Measurements from ENCODE around the gene ELMO1. TPM values are rescaled to one million over a fixed set of nuclear protein-coding genes. Genes with fewer than 3 reads are reported as not detected.

The ELMO1 gene
- total RNA-seq, 1 experiment from 2014 or later = not detected

- ChIA-PET POLR2A (ENCODE audit: low non-redundant PET) (no interaction called here), CTCF (no interaction called here)
- Histone ChIP-seq H3K27me3 (replicated peaks; ENCODE audit: insufficient read depth, low read depth, low read length, poor library complexity) (no peaks in the 10 kb centered on the region), H3K9me3 (ENCODE audit: low read depth, low read length, poor library complexity, severe bottlenecking) (no peaks in the 10 kb centered on the region), H3K4me1 (ENCODE audit: insufficient read depth, low read length, poor library complexity, severe bottlenecking) (no peaks in the 10 kb centered on the region), H3K27ac (ENCODE audit: low read depth, low read length, poor library complexity, severe bottlenecking) (no peak overlapping the region), H3K36me3 (ENCODE audit: insufficient read depth, low read length, poor library complexity, severe bottlenecking) (no peaks in the 10 kb centered on the region), H3K4me3 (ENCODE audit: low read depth, low read length, poor library complexity, severe bottlenecking) (no peak overlapping the region)
- no TSS peak for BruUV-seq (replicated peaks)
- DNase-seq (ENCODE audit: low spot score) = no peak
- TF ChIP-seq EZH2 (IDR thresholded peaks at IDR 0.05; ENCODE audit: borderline replicate concordance, low read depth, low read length, poor library complexity, severe bottlenecking) = no peak
- TF ChIP-seq, protein P1, sequence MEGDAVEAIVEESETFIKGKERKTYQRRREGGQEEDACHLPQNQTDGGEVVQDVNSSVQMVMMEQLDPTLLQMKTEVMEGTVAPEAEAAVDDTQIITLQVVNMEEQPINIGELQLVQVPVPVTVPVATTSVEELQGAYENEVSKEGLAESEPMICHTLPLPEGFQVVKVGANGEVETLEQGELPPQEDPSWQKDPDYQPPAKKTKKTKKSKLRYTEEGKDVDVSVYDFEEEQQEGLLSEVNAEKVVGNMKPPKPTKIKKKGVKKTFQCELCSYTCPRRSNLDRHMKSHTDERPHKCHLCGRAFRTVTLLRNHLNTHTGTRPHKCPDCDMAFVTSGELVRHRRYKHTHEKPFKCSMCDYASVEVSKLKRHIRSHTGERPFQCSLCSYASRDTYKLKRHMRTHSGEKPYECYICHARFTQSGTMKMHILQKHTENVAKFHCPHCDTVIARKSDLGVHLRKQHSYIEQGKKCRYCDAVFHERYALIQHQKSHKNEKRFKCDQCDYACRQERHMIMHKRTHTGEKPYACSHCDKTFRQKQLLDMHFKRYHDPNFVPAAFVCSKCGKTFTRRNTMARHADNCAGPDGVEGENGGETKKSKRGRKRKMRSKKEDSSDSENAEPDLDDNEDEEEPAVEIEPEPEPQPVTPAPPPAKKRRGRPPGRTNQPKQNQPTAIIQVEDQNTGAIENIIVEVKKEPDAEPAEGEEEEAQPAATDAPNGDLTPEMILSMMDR (conservative IDR thresholded peaks at IDR 0.05; ENCODE audit: low read depth, low read length) = no peak
- intact Hi-C loops (cut with micrococcal nuclease; ENCODE audit: unreplicated experiment) = no loop called here
These were observed 33.8 kb upstream of the ELMO1 start for GRCh38 chr7:37482505-37482904.

DNA sequence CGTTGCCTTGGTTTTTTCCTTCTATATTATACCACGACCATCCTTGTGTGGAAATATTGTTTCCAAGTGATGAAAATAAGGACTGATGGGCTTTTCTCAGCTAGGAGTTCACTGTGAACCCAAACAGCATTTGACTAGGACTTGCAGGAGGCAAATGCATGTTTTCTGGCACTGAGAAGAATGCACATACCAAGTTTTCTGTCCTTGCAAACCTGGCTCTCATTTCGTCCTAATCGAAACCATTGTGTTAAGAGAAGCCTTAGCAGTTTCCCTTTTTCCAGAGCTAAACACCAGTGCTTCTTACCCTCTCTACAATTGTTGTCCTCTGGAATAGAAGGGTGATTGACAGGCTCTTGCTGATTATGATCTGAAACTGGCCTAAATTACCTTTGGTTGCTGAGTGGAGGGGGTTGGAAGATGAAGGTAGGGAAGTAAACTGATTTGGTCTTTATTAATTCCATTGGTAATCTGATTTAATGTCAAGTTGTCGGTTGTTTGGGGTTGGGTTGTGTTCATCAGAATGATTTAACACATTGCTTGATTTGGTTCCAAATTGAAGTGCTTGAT, 33.1 kb upstream of the ELMO1 start:
- TF ChIP-seq EZH2 (IDR thresholded peaks at IDR 0.05; ENCODE audit: borderline replicate concordance, low read depth, low read length, poor library complexity, severe bottlenecking) = no peak
- TF ChIP-seq, protein P1 (conservative IDR thresholded peaks at IDR 0.05; ENCODE audit: low read depth, low read length) = no peak
- Histone ChIP-seq H3K27ac (ENCODE audit: low read depth, low read length, poor library complexity, severe bottlenecking) (no peak overlapping the region), H3K27me3 (replicated peaks; ENCODE audit: insufficient read depth, low read depth, low read length, poor library complexity) (no peaks in the 10 kb centered on the region), H3K4me1 (ENCODE audit: insufficient read depth, low read length, poor library complexity, severe bottlenecking) (no peaks in the 10 kb centered on the region), H3K36me3 (ENCODE audit: insufficient read depth, low read length, poor library complexity, severe bottlenecking) (no peaks in the 10 kb centered on the region), H3K9me3 (ENCODE audit: low read depth, low read length, poor library complexity, severe bottlenecking) (no peaks in the 10 kb centered on the region), H3K4me3 (ENCODE audit: low read depth, low read length, poor library complexity, severe bottlenecking) (no peak overlapping the region)
- BruUV-seq (replicated peaks) = no TSS peak
- POLR2A ChIA-PET (ENCODE audit: low non-redundant PET) = no interaction called here
- no peak for DNase-seq (ENCODE audit: low spot score)
- intact Hi-C loops (cut with micrococcal nuclease; ENCODE audit: unreplicated experiment) = no loop called here
- CTCF ChIA-PET = no interaction called here

DNA sequence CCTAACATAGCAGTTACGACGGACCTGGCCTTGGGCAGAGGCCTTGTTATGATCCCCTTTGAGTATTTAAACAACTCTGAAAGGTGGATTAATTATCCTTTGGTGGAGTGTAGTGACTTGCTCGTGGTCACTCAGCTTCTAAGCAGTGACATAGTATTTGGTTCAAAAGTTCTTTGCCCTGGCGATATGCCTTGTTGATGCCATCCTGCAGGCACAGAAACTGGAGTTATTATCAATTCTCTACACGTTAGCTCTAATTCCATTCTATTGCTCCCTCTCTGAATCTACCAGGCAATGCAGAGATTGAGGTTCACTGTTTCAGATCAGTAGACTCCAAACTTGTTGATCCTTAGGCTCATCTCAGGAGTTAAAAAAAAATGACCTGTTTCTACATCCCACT, 32.5 kb upstream of the ELMO1 start:
- Histone ChIP-seq H3K27me3 (replicated peaks; ENCODE audit: insufficient read depth, low read depth, low read length, poor library complexity) (no peaks in the 10 kb centered on the region), H3K27ac (ENCODE audit: low read depth, low read length, poor library complexity, severe bottlenecking) (no peak overlapping the region), H3K36me3 (ENCODE audit: insufficient read depth, low read length, poor library complexity, severe bottlenecking) (no peaks in the 10 kb centered on the region), H3K9me3 (ENCODE audit: low read depth, low read length, poor library complexity, severe bottlenecking) (no peaks in the 10 kb centered on the region), H3K4me1 (ENCODE audit: insufficient read depth, low read length, poor library complexity, severe bottlenecking) (no peaks in the 10 kb centered on the region), H3K4me3 (ENCODE audit: low read depth, low read length, poor library complexity, severe bottlenecking) (no peak overlapping the region)
- POLR2A ChIA-PET (ENCODE audit: low non-redundant PET) = no interaction called here
- no TSS peak for BruUV-seq (replicated peaks)
- DNase-seq (ENCODE audit: low spot score) = no peak
- CTCF ChIA-PET = no interaction called here
- intact Hi-C loops (cut with micrococcal nuclease; ENCODE audit: unreplicated experiment) = no loop called here
- no peak for TF ChIP-seq EZH2 (IDR thresholded peaks at IDR 0.05; ENCODE audit: borderline replicate concordance, low read depth, low read length, poor library complexity, severe bottlenecking)
- TF ChIP-seq, protein P1 (conservative IDR thresholded peaks at IDR 0.05; ENCODE audit: low read depth, low read length) = no peak

All from A673 (cell line).